Mucosa of descending colon (tissue), 3 donors: ENCODE results near the gene SLC35E1. TPM values are rescaled to one million over a fixed set of nuclear protein-coding genes. Genes with fewer than 3 reads are reported as not detected.

Experiments used
- ATAC-seq: fragments of 200-7000 bp; cut with Tn5 transposase; one replicate; pipeline ENCODE4 v1.9.1; 2020; ENCODE audit warnings: mild to moderate bottlenecking, moderate library complexity
- DNase-seq, 3 donors: peaks; one replicate each; pipeline ENCODE4 v3.0.0-alpha.2; 2020
- H3K36me3 ChIP-seq: fragments of 200-600 bp; one replicate; pipeline ENCODE4 v1.8.0; 2021; ENCODE audit warnings: low read depth, mild to moderate bottlenecking
- H3K4me1 ChIP-seq: fragments of 200-600 bp; one replicate; pipeline ENCODE4 v1.8.0; 2021; ENCODE audit warnings: low read depth, mild to moderate bottlenecking
- H3K4me3 ChIP-seq: fragments of 200-600 bp; one replicate; pipeline ENCODE4 v1.8.0; 2021; ENCODE audit warnings: mild to moderate bottlenecking
- H3K9me3 ChIP-seq: fragments of 200-600 bp; one replicate; pipeline ENCODE4 v1.8.0; 2021; ENCODE audit warnings: mild to moderate bottlenecking
- intact Hi-C, 2 donors: fragments of 100-400 bp; cut with DNase I in 1 of 2; cut with micrococcal nuclease in 1 of 2; formaldehyde crosslinking; loops; one replicate each; pipeline versions ENCODE4 v1.11.0 to v1.11.1; 2022; cut with DNase I, micrococcal nuclease
- total RNA-seq, 3 donors: library from RNA; stranded (reverse); fragmentation: NEBNext Ultra II Directional in 2 of 3; extraction: Animal tissue kit (Norgen Biotek cat#: 25700) in 2 of 3; gene quantifications; one replicate each; pipeline versions ENCODE4 v1.2.1 to v1.2.4, GENCODE V29; 2021 to 2023
- TF ChIP-seq, protein P1 (sequence below): fragments of 200-600 bp; IDR thresholded peaks from one replicate; pipeline ENCODE4 v1.8.0; 2022; ENCODE audit warnings: antibody characterized with exemption, mild to moderate bottlenecking
- donor health status: DM: no; HTN: no; CAD: no; lungs with moderate emphysema.
- donor health status: DM: no; HTN: no; CAD: no.
- donor health status: DM: no; HTN: yes; CAD: no.

SLC35E1 gene
- total RNA-seq, 3 donors from 2014 or later: 34.6 to 45.8 (median 44.0) TPM

DNA sequence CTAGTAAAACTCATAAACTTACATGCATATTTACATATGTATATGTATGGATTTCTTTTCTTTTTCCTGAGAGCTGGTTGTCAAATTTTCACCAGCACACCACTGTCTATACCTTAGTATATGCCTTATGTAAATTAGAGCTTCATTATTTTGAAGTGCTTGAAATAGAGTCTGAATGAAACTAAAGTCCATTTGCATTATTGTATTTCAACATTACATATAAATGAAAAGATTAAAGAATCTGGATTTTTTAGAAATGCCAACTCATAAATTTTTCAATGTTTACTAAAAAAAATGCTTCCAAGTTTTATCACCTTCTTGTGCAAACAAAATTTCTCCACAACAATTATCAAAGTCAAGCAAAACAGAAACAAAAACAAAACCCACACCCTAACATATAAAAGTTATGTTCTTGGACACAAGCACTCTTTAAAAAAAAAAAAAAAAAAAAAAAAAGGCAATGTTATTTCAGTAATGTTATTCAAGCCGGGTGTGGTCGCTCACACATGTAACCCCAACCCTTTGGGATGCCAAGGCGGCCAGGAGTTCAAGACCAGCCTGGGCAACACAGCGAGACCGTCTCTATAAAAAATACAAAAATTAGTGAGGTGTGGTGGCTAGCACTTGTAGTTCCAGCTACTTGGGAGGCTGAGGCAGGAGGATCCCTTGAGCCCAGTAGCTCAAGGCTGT, 37.4 kb upstream of the SLC35E1 start:
- Histone ChIP-seq H3K4me3 (no peak overlapping the region), H3K36me3 (no peaks in the 10 kb centered on the region), H3K9me3 (no peaks in the 10 kb centered on the region), H3K4me1 (peaks cover 33% of the 10 kb centered on the region)
- DNase-seq: peak in 1 of 3 donors; percentile 19
- intact Hi-C loops: no loop called here
- TF ChIP-seq, protein P1, sequence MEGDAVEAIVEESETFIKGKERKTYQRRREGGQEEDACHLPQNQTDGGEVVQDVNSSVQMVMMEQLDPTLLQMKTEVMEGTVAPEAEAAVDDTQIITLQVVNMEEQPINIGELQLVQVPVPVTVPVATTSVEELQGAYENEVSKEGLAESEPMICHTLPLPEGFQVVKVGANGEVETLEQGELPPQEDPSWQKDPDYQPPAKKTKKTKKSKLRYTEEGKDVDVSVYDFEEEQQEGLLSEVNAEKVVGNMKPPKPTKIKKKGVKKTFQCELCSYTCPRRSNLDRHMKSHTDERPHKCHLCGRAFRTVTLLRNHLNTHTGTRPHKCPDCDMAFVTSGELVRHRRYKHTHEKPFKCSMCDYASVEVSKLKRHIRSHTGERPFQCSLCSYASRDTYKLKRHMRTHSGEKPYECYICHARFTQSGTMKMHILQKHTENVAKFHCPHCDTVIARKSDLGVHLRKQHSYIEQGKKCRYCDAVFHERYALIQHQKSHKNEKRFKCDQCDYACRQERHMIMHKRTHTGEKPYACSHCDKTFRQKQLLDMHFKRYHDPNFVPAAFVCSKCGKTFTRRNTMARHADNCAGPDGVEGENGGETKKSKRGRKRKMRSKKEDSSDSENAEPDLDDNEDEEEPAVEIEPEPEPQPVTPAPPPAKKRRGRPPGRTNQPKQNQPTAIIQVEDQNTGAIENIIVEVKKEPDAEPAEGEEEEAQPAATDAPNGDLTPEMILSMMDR: no peak
- ATAC-seq: no peak

DNA sequence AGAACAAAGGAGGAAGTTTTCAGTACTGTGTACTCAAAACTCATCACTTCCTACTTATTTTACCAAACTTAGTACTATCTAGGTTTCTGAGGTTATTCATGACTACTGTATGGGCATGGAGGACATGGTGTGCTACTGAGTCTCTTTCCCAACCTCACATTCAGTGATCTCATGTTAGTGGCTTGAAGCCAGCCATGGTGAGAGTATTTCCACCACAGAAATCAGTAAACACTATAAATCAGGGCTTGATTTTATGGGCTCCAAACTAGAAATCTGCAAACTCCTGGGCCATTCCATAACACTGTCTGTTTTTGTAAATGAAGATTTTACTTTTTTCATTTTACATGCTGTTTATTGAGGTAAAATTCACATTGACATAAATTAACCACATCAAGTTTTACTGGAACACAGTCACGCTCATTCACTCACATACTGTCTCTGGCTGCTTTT, 36.1 kb upstream of the SLC35E1 start:
- ATAC-seq (peak; percentile 77), DNase-seq (peak in 1 of 3 donors; percentile 47)

DNA sequence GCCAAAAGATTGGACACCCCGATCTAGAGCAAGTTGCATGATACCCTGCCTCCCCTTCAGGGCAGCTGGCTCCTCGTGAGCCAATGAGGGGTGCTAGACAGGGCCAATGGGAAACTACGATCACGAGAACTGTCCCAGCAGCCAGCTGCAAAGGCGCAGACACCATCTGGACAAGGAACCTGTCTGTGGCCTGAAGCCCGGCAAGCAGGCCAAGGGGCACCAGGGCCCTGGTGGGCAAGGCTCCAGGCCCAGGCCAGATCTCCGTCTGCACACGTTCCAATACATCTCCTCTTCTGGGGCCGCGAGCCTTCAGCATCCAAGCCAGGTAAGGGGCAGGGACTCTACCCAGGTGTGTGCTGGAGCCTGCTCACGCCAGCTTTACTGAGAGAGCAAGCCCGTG, 35.6 kb upstream of the SLC35E1 start:
- H3K4me1 ChIP-seq: peaks cover 33% of the 10 kb centered on the region

More for the DNA sequence above, 36.1 kb upstream of the SLC35E1 start:
- TF ChIP-seq, protein P1: no peak
- no peaks in the 10 kb centered on the region for H3K9me3 ChIP-seq
- H3K4me1 ChIP-seq: peaks cover 33% of the 10 kb centered on the region
- no peak overlapping the region for H3K4me3 ChIP-seq
- no peaks in the 10 kb centered on the region for H3K36me3 ChIP-seq
- intact Hi-C loops: no loop called here

DNA sequence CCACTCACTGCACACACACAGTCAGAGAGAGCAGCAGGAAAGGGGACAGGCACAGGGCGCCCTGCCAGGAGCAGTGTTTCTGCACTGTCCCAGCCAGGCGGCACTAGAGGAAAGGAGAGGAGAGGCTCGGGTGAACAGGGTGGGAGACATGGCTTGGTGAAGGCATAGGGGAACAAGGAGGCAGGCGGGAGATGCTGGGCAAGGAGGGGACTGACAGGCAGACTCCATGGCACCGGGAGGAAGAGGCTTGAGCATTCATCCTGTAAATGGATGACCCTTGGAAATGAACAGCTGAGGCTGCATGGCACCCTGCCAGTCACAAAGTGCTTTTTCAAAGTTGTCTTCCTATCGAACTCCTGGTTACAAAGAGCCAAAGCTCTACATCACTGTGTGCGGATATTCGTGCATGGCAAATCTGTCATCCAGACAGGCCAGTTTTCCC, 33.4 kb upstream of the SLC35E1 start:
- ATAC-seq: no peak
- DNase-seq: no peak
- no peaks in the 10 kb centered on the region for H3K9me3 ChIP-seq
- H3K4me3 ChIP-seq: no peak overlapping the region
- peaks cover 31% of the 10 kb centered on the region for H3K4me1 ChIP-seq
- intact Hi-C loops: no loop called here
- TF ChIP-seq, protein P1: no peak
- no peaks in the 10 kb centered on the region for H3K36me3 ChIP-seq

More for the DNA sequence above, 35.6 kb upstream of the SLC35E1 start:
- no peak for ATAC-seq
- Histone ChIP-seq H3K36me3 (no peaks in the 10 kb centered on the region), H3K4me3 (no peak overlapping the region), H3K9me3 (no peaks in the 10 kb centered on the region)
- TF ChIP-seq, protein P1: no peak
- intact Hi-C loops: no loop called here
- DNase-seq: no peak

DNA sequence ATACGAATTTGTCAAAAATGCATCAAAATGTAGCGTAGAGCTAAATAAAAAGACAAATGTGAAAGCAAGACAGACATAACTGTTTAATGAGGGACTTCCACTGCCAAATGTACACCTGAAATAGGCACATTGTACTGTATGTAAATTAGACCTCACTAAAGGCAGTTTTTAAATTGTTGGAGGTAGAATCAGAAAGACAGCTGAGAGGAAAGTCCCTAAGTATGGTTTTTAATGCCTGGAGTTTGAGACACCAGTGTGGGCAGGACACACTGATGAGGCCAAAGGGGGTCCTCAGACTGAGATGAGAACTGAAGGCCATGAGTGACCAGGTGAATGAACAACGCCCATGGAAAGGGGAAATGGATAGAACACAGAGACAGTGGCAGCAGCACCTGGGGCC, 32.9 kb upstream of the SLC35E1 start:
- TF ChIP-seq, protein P1: no peak
- peaks cover 26% of the 10 kb centered on the region for H3K4me1 ChIP-seq
- no peak for DNase-seq
- no peak overlapping the region for H3K4me3 ChIP-seq
- H3K9me3 ChIP-seq: no peaks in the 10 kb centered on the region
- intact Hi-C loops: no loop called here
- ATAC-seq: no peak
- H3K36me3 ChIP-seq: no peaks in the 10 kb centered on the region
